H1 (cell line): ENCODE measurements around the gene C8B. TPM values are rescaled to one million over a fixed set of nuclear protein-coding genes. Genes with fewer than 3 reads are reported as not detected.

Source experiments
- CTCF ChIA-PET: fragments of 300-600 bp; sonication (Branson Sonifier 250); formaldehyde crosslinking; loops from one replicate; lab custom pipeline; 2021; ENCODE audit not compliant: partially characterized antibody; lab: Charles Lee
- POLR2A ChIA-PET: fragments of 300-600 bp; sonication (Branson Sonifier 250); formaldehyde crosslinking; loops from one replicate; lab custom pipeline; 2021; ENCODE audit warnings: inconsistent platforms; ENCODE audit not compliant: partially characterized antibody; lab: Charles Lee
- DNase-seq, 2 experiments: peaks; one replicate each; pipeline versions ENCODE4 v3.0.0 to v3.0.0-alpha.2; 2010 to 2022; ENCODE audit warnings: low spot score in 2 of 2, low read depth in 1 of 2, mixed read lengths in 1 of 2
- FAIRE-seq: peaks from 2 replicates; lab custom pipeline; 2011; peaks lifted over from hg19 to GRCh38; lab: Jason Lieb, UNC
- H2AFZ ChIP-seq: 2 replicates; pipeline ENCODE4 v1.8.1; 2012; ENCODE audit warnings: low read length, inconsistent platforms
- H2AK5ac ChIP-seq: 2 replicates; pipeline ENCODE4 v1.6.1; 2013; ENCODE audit warnings: low read depth, low read length
- H2BK120ac ChIP-seq: replicated peaks from 2 replicates; pipeline ENCODE3; 2013; ENCODE audit warnings: low read depth, low read length, inconsistent platforms
- H2BK12ac ChIP-seq: 2 replicates; pipeline ENCODE4 v1.6.1; 2013; ENCODE audit warnings: low read depth, low read length
- H2BK15ac ChIP-seq: 2 replicates; pipeline ENCODE4 v1.6.1; 2013; ENCODE audit warnings: low read length
- H2BK20ac ChIP-seq: 2 replicates; pipeline ENCODE4 v1.6.1; 2013; ENCODE audit warnings: low read length
- H2BK5ac ChIP-seq: 2 replicates; pipeline ENCODE4 v1.6.1; 2013; ENCODE audit warnings: low read depth, low read length
- H3K14ac ChIP-seq: 2 replicates; pipeline ENCODE4 v1.6.1; 2013; ENCODE audit warnings: inconsistent platforms; ENCODE audit not compliant: insufficient read length
- H3K18ac ChIP-seq: 2 replicates; pipeline ENCODE4 v1.6.1; 2013; ENCODE audit warnings: low read length; ENCODE audit errors: extremely low read depth
- H3K23ac ChIP-seq: 2 replicates; pipeline ENCODE4 v1.6.1; 2013; ENCODE audit warnings: inconsistent platforms; ENCODE audit not compliant: insufficient read length
- H3K23me2 ChIP-seq: 2 replicates; pipeline ENCODE4 v1.6.1; 2013; ENCODE audit warnings: low read depth, low read length
- H3K27ac ChIP-seq: 2 replicates; pipeline ENCODE4 v1.6.1; 2011; ENCODE audit warnings: low read depth, low read length, inconsistent platforms
- H3K27me3 ChIP-seq, 4 experiments: replicated peaks in 1 of 4; 1 replicate in 1 of 4; 2 replicates in 3 of 4; pipeline versions ENCODE4 v1.6.1 to v1.8.1; 2011 to 2013; ENCODE audit warnings: low read length in 3 of 4, mild to moderate bottlenecking in 3 of 4, inconsistent platforms in 2 of 4, mixed read lengths in 2 of 4, moderate library complexity in 1 of 4; ENCODE audit not compliant: control insufficient read depth in 3 of 4, insufficient read depth in 3 of 4; ENCODE audit errors: extremely low read depth in 1 of 4
- H3K36me3 ChIP-seq, 4 experiments: 2 replicates each; pipeline versions ENCODE4 v1.6.1 to v1.8.1; 2011 to 2013; ENCODE audit warnings: mild to moderate bottlenecking in 4 of 4, low read length in 3 of 4, moderate library complexity in 2 of 4, control low read depth in 1 of 4, inconsistent platforms in 1 of 4; ENCODE audit not compliant: insufficient read depth in 4 of 4, control insufficient read depth in 2 of 4
- H3K4ac ChIP-seq: replicated peaks from 2 replicates; pipeline ENCODE3; 2013; ENCODE audit warnings: low read length, low read depth, mixed read lengths, inconsistent platforms; ENCODE audit not compliant: insufficient read length
- H3K4me1 ChIP-seq, 4 experiments: replicated peaks in 1 of 4; 1 replicate in 1 of 4; 2 replicates in 3 of 4; pipeline versions ENCODE4 v1.6.1 to v1.8.1; 2011 to 2013; ENCODE audit warnings: low read length in 3 of 4, inconsistent platforms in 2 of 4, mixed read lengths in 1 of 4; ENCODE audit not compliant: insufficient read depth in 4 of 4, control insufficient read depth in 3 of 4
- H3K4me2 ChIP-seq, 2 experiments: 2 replicates each; pipeline versions ENCODE4 v1.6.1 to v1.8.1; 2011 to 2013; ENCODE audit warnings: low read depth in 2 of 2, low read length in 2 of 2, control low read depth in 1 of 2, inconsistent platforms in 1 of 2, mild to moderate bottlenecking in 1 of 2; ENCODE audit not compliant: insufficient read depth in 1 of 2
- H3K4me3 ChIP-seq, 4 experiments: fragments of 200-600, 300-600 bp in 1 of 4; sonication (generic), shearing (Covaris generic), sonication (Bioruptor Twin) in 1 of 4; 2 replicates each; pipeline versions ENCODE4 v1.5.1 to v1.8.1; 2011 to 2016; ENCODE audit warnings: low read length in 4 of 4, low read depth in 3 of 4, control low read depth in 2 of 4, inconsistent platforms in 2 of 4, mild to moderate bottlenecking in 2 of 4, mixed read lengths in 1 of 4, moderate library complexity in 1 of 4; ENCODE audit not compliant: insufficient read depth in 2 of 4; ENCODE audit errors: extremely low read depth in 1 of 4
- H3K56ac ChIP-seq: replicated peaks from 2 replicates; pipeline ENCODE3; 2013; ENCODE audit warnings: low read depth, mild to moderate bottlenecking, mixed read lengths, low read length, inconsistent platforms; ENCODE audit not compliant: insufficient read length
- H3K79me1 ChIP-seq: 2 replicates; pipeline ENCODE4 v1.6.1; 2013; ENCODE audit warnings: low read depth, low read length, control low read depth
- H3K79me2 ChIP-seq, 2 experiments: 2 replicates each; pipeline versions ENCODE4 v1.6.1 to v1.8.1; 2012 to 2013; ENCODE audit warnings: low read length in 2 of 2, mild to moderate bottlenecking in 2 of 2, inconsistent platforms in 1 of 2; ENCODE audit not compliant: insufficient read depth in 2 of 2, control insufficient read depth in 1 of 2
- H3K9ac ChIP-seq, 4 experiments: replicated peaks in 1 of 4; 1 replicate in 1 of 4; 2 replicates in 3 of 4; pipeline versions ENCODE4 v1.6.1 to v1.8.1; 2011 to 2013; ENCODE audit warnings: low read depth in 3 of 4, low read length in 3 of 4, control low read depth in 2 of 4, mild to moderate bottlenecking in 2 of 4, moderate library complexity in 2 of 4, inconsistent platforms in 1 of 4; ENCODE audit errors: extremely low read depth in 1 of 4
- H3K9me3 ChIP-seq, 2 experiments: 2 replicates each; pipeline versions ENCODE4 v1.6.1 to v1.8.1; 2012 to 2013; ENCODE audit warnings: mild to moderate bottlenecking in 2 of 2, moderate library complexity in 2 of 2, control low read depth in 1 of 2, inconsistent platforms in 1 of 2, low read depth in 1 of 2, low read length in 1 of 2, mixed read lengths in 1 of 2; ENCODE audit not compliant: insufficient read depth in 2 of 2
- H4K20me1 ChIP-seq, 2 experiments: replicated peaks in 1 of 2; 2 replicates each; pipeline versions ENCODE3 to v1.8.1; 2011 to 2013; ENCODE audit warnings: inconsistent platforms in 2 of 2, low read length in 2 of 2, mild to moderate bottlenecking in 1 of 2; ENCODE audit not compliant: insufficient read depth in 2 of 2, control insufficient read depth in 1 of 2
- H4K5ac ChIP-seq: 2 replicates; pipeline ENCODE4 v1.6.1; 2013; ENCODE audit warnings: low read length, low read depth, mixed read lengths, inconsistent platforms; ENCODE audit not compliant: insufficient read length
- H4K8ac ChIP-seq: 2 replicates; pipeline ENCODE4 v1.8.0; 2013; ENCODE audit warnings: mild to moderate bottlenecking, moderate library complexity, low read length, inconsistent platforms; ENCODE audit not compliant: insufficient read depth; ENCODE audit errors: extremely low read depth
- H4K91ac ChIP-seq: replicated peaks from 2 replicates; pipeline ENCODE3; 2013; ENCODE audit warnings: low read length, mixed read lengths, inconsistent platforms; ENCODE audit not compliant: insufficient read length
- WGBS, 2 experiments: shearing (Covaris generic) in 1 of 2; methylation state at CpG; one replicate each; pipeline versions ENCODE4 v1.1.6 to v1.1.7; 2013 to 2015; ENCODE audit warnings: low lambda C conversion rate in 2 of 2, mixed read lengths in 2 of 2, inconsistent platforms in 1 of 2, low coverage in 1 of 2, missing lambda C conversion rate in 1 of 2; ENCODE audit not compliant: insufficient replicate concordance in 2 of 2, insufficient coverage in 1 of 2, insufficient read length in 1 of 2; ENCODE audit errors: extremely low coverage in 1 of 2, missing lambda C conversion rate in 1 of 2; 5-methylcytosine and 5-hydroxymethylcytosine counted together
- polyA plus RNA-seq, 7 experiments: library from polyadenylated mRNA; depleted of rRNA in 3 of 7; stranded (reverse) in 5 of 7; unstranded in 2 of 7; fragments of >200 nt in 5 of 7; fragments of 200-250 nt in 2 of 7; gene quantifications; 1 replicate in 5 of 7; 2 replicates in 1 of 7; 4 replicates in 1 of 7; pipeline versions ENCODE4 v1.2.1 to v1.2.3, GENCODE V29; 2011 to 2013; ENCODE audit warnings: missing spikeins in 2 of 7, mixed read lengths in 2 of 7
- total RNA-seq: library from RNA; stranded (reverse); fragmentation: NEBNext Ultra II Directional; extraction: Animal tissue kit (Norgen Biotek cat#: 25700); gene quantifications from 2 replicates; pipeline ENCODE4 v1.2.1, GENCODE V29; 2021

C8B gene
- total and polyA plus RNA-seq, 2 of the 8 experiments (the other 6 are each of a cell fraction or from before 2014, with no cell fraction given), result not detected

DNA sequence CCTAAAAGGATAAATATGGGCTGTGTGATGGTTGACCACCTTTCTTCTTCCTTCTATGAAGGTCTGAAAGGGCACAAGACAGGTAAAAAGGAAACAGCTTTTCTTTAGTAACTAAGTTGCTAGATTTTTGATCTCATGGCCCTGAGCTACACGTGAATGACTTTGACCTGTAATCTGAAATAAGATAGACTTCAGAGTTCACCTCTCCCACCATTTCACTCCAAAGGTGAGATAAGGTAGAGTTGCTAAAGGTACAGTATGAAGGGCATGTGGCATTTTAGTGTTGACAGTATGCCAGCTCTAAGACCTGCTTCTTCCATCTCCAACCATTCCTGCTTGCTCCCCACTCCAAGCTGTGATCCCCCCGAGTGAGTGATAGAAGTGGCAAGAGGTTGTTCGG is 25.8 kb upstream of the C8B start:
- DNase-seq, result no peak
- no peak overlapping the region for H3K4me2 ChIP-seq
- no peak overlapping the region for H2BK15ac ChIP-seq
- H3K79me1 ChIP-seq, result no peaks in the 10 kb centered on the region
- no peaks in the 10 kb centered on the region for H4K20me1 ChIP-seq
- FAIRE-seq, result no peak
- H3K4me1 ChIP-seq, result peaks cover 0 to 4% (median 1%) of the 10 kb centered on the region in 4 experiments; a peak in 4 of 7 replicates
- H2BK12ac ChIP-seq, result no peak overlapping the region
- H2AK5ac ChIP-seq, result no peak overlapping the region
- CTCF ChIA-PET, result interaction anchor here (1.2 to 1.6 kb wide), 4 partner anchors 12 to 81 kb away, joined by 3 to 8 read pairs (median 4); no protein-coding TSS in a partner anchor
- H3K27ac ChIP-seq, result no peak overlapping the region
- H3K36me3 ChIP-seq, result no peaks in the 10 kb centered on the region
- no peak overlapping the region for H2BK120ac ChIP-seq
- no peak overlapping the region for H4K91ac ChIP-seq
- no peak overlapping the region for H3K9ac ChIP-seq
- POLR2A ChIA-PET, result no interaction called here
- H2BK5ac ChIP-seq, result no peak overlapping the region
- no peak overlapping the region for H4K5ac ChIP-seq
- H4K8ac ChIP-seq, result no peak overlapping the region
- no peaks in the 10 kb centered on the region for H3K79me2 ChIP-seq
- no peak overlapping the region for H3K18ac ChIP-seq
- WGBS, 2 experiments, result 93% methylated on average over 3 of the region's 3 CpGs; no CpG with 5 or more reads in 1 of the 2 experiments
- no peak overlapping the region for H3K4ac ChIP-seq
- no peak overlapping the region for H3K23ac ChIP-seq
- H3K4me3 ChIP-seq, result no peak overlapping the region
- H2AFZ ChIP-seq, result no peak overlapping the region
- H3K9me3 ChIP-seq, result no peaks in the 10 kb centered on the region
- no peaks in the 10 kb centered on the region for H3K23me2 ChIP-seq
- no peak overlapping the region for H3K56ac ChIP-seq
- no peaks in the 10 kb centered on the region for H3K27me3 ChIP-seq
- H3K14ac ChIP-seq, result no peak overlapping the region
- no peak overlapping the region for H2BK20ac ChIP-seq
